Ascending aorta (tissue), 2 donors: Measurements from ENCODE around the gene OXLD1. TPM values are rescaled to one million over a fixed set of nuclear protein-coding genes. Genes with fewer than 3 reads are reported as not detected.
"Not testable (repeated sequence)": the region's sequence is repeated elsewhere in the genome, so short reads cannot be mapped to it uniquely, and the experiment has no call there.

Experiments used
- DNase-seq, 2 donors: peaks; one replicate each; pipeline ENCODE4 v3.0.0-alpha.2; 2019; ENCODE audit warnings: low spot score in 2 of 2
- H3K27ac ChIP-seq, 2 donors: fragments of 200-600 bp; sonication (generic); one replicate each; pipeline ENCODE4 v1.5.1; 2016 to 2017; ENCODE audit warnings: mild to moderate bottlenecking in 1 of 2
- H3K27me3 ChIP-seq: fragments of 200-600 bp; sonication (generic); one replicate; pipeline ENCODE4 v1.5.1; 2017
- H3K36me3 ChIP-seq, 2 donors: fragments of 200-600 bp; sonication (generic); one replicate each; pipeline ENCODE4 v1.5.1; 2016
- H3K4me1 ChIP-seq, 2 donors: fragments of 200-600 bp; sonication (generic); one replicate each; pipeline ENCODE4 v1.5.1; 2016 to 2017; ENCODE audit warnings: mild to moderate bottlenecking in 1 of 2
- H3K4me3 ChIP-seq, 2 donors: fragments of 200-600 bp; sonication (generic); one replicate each; pipeline ENCODE4 v1.5.1; 2016 to 2017; ENCODE audit warnings: mild to moderate bottlenecking in 1 of 2
- H3K9me3 ChIP-seq, 2 donors: fragments of 200-600 bp; sonication (generic); one replicate each; pipeline ENCODE4 v1.5.1; 2016
- intact Hi-C: fragments of 100-400 bp; cut with DNase I; formaldehyde crosslinking; loops from one replicate; pipeline ENCODE4 v1.15.1; 2023
- total RNA-seq: library from RNA; depleted of rRNA; stranded (reverse); fragments of >200 nt; gene quantifications from one replicate; pipeline ENCODE4 v1.1.0, GENCODE V29; 2016
- TF ChIP-seq, protein P1 (sequence below), 3 experiments: fragments of 200-600 bp in 2 of 3; fragments of 450-650 bp in 1 of 3; sonication (generic) in 2 of 3; IDR thresholded peaks; one replicate each; pipeline ENCODE4 v1.5.1; 2016 to 2019; ENCODE audit warnings: antibody characterized with exemption in 3 of 3, mild to moderate bottlenecking in 1 of 3, moderate library complexity in 1 of 3

The OXLD1 gene
- total RNA-seq, 1 donor from 2014 or later, result 96.1 TPM

DNA sequence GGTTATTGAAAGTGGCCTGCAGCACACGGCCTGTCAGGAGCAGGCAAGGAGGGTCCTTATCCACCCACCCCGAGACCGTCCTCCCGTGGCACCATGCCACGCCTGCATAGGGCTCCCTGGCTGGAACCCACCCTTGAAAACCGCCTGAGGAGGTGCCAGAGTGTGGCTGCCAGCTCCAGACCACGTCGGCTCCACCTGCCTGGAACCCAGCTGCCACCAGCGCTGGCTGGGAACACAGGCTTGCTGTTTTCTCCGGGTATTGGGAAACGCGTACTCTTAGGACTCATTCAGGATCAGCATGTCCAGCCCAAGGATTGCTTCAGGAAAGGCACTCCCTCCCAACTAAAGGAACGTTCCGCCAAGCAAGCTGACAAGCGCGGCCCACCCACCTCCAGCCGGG lies 10.5 kb upstream of the OXLD1 start:
- no peak for DNase-seq
- TF ChIP-seq, protein P1, sequence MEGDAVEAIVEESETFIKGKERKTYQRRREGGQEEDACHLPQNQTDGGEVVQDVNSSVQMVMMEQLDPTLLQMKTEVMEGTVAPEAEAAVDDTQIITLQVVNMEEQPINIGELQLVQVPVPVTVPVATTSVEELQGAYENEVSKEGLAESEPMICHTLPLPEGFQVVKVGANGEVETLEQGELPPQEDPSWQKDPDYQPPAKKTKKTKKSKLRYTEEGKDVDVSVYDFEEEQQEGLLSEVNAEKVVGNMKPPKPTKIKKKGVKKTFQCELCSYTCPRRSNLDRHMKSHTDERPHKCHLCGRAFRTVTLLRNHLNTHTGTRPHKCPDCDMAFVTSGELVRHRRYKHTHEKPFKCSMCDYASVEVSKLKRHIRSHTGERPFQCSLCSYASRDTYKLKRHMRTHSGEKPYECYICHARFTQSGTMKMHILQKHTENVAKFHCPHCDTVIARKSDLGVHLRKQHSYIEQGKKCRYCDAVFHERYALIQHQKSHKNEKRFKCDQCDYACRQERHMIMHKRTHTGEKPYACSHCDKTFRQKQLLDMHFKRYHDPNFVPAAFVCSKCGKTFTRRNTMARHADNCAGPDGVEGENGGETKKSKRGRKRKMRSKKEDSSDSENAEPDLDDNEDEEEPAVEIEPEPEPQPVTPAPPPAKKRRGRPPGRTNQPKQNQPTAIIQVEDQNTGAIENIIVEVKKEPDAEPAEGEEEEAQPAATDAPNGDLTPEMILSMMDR (IDR thresholded peaks at IDR 0.05), result no peak
- intact Hi-C loops, result no loop called here

DNA sequence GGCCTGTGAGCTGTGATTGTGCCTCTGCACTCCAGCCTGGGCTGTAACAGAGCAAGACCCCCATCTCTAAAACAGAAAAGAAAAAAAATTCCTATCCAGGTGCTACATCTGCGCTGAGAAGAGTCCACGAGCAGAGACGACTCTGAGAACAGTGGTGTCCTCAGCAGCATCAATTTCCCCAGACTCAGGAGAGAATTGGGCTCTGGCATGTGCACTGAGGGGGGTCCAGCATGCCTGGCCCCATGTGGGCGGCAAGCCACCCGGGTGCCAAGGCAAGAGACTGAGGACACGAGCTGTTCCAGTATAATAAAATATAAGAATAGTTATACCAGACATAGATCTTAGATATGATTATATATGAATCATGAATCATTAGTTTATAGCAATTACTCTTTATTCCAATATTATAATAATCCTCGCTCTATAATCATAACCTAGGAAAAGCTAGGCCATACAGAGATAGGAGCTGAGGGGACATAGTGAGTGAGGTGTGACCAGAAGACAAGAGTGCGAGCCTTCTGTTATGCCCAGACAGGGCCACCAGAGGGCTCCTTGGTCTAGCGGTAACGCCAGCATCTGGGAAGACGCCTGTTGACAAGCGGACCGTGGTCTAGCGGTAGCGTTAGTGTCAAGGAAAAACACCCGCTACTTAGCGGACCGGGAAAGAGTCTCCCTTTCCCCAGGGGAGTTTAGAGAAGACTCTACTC lies 9.3 kb upstream of the OXLD1 start:
- intact Hi-C loops, DNase-seq: not testable (repeated sequence)
- TF ChIP-seq, protein P1 (IDR thresholded peaks at IDR 0.05), result peak; percentile 47 to 56 (median 48)

More for the DNA sequence above, 10.5 kb upstream of the OXLD1 start:
- H3K27me3 ChIP-seq, result no peaks in the 10 kb centered on the region
- H3K4me3 ChIP-seq, result no peak overlapping the region
- H3K4me1 ChIP-seq, result no peaks in the 10 kb centered on the region
- peaks cover 12 to 17% of the 10 kb centered on the region in 2 donors for H3K36me3 ChIP-seq
- H3K9me3 ChIP-seq, result no peaks in the 10 kb centered on the region
- no peak overlapping the region for H3K27ac ChIP-seq

DNA sequence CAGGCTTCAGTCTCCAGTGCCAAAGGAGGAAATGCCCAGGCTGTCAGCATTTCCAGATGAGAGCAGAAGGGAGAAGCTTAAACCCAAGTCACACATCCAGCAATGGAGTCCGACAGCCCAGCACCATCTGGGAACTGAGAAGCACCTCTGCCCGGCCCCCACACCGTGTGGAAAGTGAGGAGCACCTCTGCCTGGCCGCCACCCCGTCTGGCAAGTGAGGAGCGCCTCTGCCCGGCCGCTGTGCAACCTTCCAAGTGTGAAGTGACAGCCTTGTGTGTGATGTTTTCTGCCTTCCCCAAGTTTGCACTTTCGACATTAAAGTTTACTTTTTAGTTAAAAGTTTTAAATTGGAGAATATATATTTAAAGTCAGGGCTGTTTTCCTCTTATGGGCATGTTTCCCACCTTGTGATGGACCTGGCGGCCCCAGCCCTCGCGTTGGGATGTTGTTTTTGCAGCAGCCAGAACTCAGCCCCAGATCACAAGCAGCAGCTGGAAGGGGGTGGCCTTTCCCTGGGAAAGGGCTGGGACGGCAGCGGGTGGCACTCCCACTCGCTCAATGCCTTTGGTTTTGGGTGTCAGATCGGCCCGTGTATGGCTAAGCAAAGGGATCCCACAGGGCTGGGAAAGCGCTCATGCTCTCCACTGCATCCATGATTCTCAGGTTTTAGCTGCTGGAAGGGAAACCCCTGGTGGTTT lies 7.3 kb upstream of the OXLD1 start:
- intact Hi-C loops, result no loop called here
- DNase-seq, result no peak
- Histone ChIP-seq H3K4me3 (no peak overlapping the region), H3K36me3 (peaks cover 33 to 44% of the 10 kb centered on the region in 2 donors), H3K27ac (no peak overlapping the region), H3K27me3 (no peaks in the 10 kb centered on the region), H3K4me1 (no peaks in the 10 kb centered on the region), H3K9me3 (no peaks in the 10 kb centered on the region)
- TF ChIP-seq, protein P1 (IDR thresholded peaks at IDR 0.05), result no peak

More for the DNA sequence above, 9.3 kb upstream of the OXLD1 start:
- not testable (repeated sequence) for H3K9me3 ChIP-seq, H3K27me3 ChIP-seq, H3K27ac ChIP-seq, H3K4me1 ChIP-seq, H3K4me3 ChIP-seq
- H3K36me3 ChIP-seq, result peaks cover 21 to 28% of the 10 kb centered on the region in 2 donors

DNA sequence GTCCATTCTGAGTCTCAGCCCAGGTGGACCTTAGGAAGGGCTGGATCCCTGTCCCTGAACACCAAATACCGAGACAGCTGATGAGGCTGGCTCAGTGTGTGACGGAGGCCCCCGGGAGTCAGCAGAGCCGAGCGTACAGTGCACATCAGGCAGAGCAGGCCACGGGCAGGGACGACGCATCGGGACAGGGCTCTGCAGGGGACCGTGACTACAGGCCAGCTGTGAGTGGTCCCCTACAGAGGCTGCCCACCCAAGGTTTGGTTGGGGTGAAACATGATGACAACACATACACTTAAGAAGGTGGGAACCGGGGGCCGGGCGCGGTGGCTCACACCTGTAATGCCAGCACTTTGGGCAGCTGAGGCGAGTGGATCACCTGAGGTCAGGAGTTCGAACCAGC lies 6.5 kb upstream of the OXLD1 start:
- Histone ChIP-seq H3K4me1 (no peaks in the 10 kb centered on the region), H3K4me3 (no peak overlapping the region), H3K27me3 (no peaks in the 10 kb centered on the region), H3K27ac (no peak overlapping the region), H3K9me3 (no peaks in the 10 kb centered on the region), H3K36me3 (peaks cover 33 to 44% of the 10 kb centered on the region in 2 donors)
- DNase-seq, result no peak
- intact Hi-C loops, result no loop called here
- TF ChIP-seq, protein P1 (IDR thresholded peaks at IDR 0.05), result no peak

DNA sequence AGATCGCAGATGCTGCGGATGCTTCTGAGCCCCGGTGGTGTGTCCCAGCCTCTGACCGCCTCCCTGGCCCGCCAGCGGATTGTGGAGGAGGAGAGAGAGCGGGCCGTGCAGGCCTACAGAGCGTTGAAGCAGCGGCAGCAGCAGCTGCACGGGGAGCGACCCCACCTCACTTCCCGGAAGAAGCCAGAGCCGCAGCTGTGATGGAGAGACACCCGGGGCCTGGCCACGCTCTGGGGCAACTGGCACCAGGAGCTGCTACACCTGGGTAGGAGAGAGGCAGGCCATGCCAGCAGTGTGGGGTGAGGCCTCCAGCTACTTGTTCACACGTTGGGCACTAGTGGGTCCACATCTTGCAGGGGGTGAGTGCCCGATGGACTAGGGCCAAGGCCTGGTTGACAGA lies 6.1 kb upstream of the OXLD1 start:
- TF ChIP-seq, protein P1 (IDR thresholded peaks at IDR 0.05), result no peak
- no peak for DNase-seq
- Histone ChIP-seq H3K27ac (no peak overlapping the region), H3K9me3 (no peaks in the 10 kb centered on the region), H3K27me3 (no peaks in the 10 kb centered on the region), H3K4me1 (peaks cover 0 to 3% of the 10 kb centered on the region in 2 donors), H3K36me3 (peaks cover 33 to 44% of the 10 kb centered on the region in 2 donors), H3K4me3 (no peak overlapping the region)
- intact Hi-C loops, result no loop called here
